Measurements from ENCODE around the gene FHOD3.

The FHOD3 gene

GRCh38 chr18:36464126-36464651 lies 166.7 kb downstream of the FHOD3 start:
- in situ Hi-C loops (cut with MboI; ENCODE audit: low sequenced_read_pairs) = no loop called here

- in situ Hi-C loops (cut with MboI; ENCODE audit: low sequenced_read_pairs) = no loop called here
These were observed 167.8 kb downstream of the FHOD3 start for GRCh38 chr18:36465276-36465675.

- in situ Hi-C loops (cut with MboI; ENCODE audit: low sequenced_read_pairs) = no loop called here
These were observed 168.5 kb downstream of the FHOD3 start for GRCh38 chr18:36465970-36466369.

DNA sequence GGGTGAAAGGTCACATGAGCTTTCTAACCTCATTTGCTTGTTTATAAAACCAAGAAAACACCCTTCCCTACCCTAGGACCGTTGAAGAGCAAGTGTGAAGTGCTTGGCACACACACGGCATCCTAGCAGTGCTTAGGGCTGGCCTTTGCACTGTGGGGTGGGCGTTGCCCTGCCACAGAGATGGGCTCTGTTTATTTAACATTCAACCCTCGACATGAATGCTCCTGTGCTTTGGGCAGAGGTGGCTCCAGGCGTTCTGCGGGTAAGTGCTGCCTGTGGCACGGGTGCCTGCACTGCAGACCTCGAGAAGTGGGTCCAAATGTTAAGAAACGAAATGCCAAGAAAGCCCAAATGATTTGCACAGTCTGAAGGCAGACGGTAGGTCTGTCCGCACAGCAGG lies 170.1 kb downstream of the FHOD3 start:
- in situ Hi-C loops (cut with MboI; ENCODE audit: low sequenced_read_pairs) = no loop called here

DNA sequence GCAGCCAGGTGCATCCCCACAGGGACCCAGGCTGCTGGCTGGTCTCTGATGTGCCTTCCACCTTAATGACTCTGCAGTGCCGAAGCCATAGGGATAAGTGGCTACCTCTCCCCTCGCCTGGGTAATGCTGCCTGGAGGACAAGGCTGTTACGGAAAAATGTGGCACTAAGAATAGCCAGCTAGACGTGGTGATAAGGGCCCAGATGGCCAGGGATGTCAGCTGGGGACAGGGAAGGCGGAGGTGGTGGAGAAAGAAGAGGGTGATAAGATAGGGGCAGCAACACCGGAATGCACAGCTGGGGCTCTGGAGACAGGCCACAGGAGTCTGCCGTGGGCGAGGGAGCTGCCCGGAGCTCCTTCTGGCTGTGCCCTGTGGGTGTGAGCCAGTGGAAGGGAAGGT lies 170.6 kb downstream of the FHOD3 start:
- in situ Hi-C loops (cut with MboI; ENCODE audit: low sequenced_read_pairs) = no loop called here

GRCh38 chr18:36469461-36469860 lies 171.9 kb downstream of the FHOD3 start:
- in situ Hi-C loops (cut with MboI; ENCODE audit: low sequenced_read_pairs) = no loop called here

- in situ Hi-C loops (cut with MboI; ENCODE audit: low sequenced_read_pairs) = no loop called here
These were observed 173.4 kb downstream of the FHOD3 start for GRCh38 chr18:36470896-36471295.

DNA sequence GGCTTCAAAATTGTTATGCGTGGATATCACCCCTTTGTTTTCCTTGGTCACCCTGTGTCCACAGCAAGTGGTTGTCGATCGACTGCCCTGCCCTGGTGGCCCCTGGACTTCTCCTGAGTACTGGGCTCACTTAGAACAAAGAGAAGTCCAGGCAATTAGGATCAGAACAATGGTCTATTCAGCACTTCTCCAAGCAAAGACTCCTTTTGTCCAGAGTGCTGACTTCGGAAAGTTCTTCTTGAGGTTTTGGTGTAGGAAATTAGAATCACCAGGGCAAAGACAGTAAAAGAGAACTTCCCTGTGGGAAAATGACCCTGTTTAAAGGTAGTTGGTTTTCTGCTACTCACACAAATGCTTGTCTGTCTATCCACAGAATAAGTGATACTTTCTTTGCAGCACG lies 173.9 kb downstream of the FHOD3 start:
- in situ Hi-C loops (cut with MboI; ENCODE audit: low sequenced_read_pairs) = no loop called here

GRCh38 chr18:36476433-36476832 lies 178.9 kb downstream of the FHOD3 start:
- in situ Hi-C loops (cut with MboI; ENCODE audit: low sequenced_read_pairs) = no loop called here

- in situ Hi-C loops (cut with MboI; ENCODE audit: low sequenced_read_pairs) = no loop called here
These were observed 180.3 kb downstream of the FHOD3 start for GRCh38 chr18:36477776-36478175.

DNA sequence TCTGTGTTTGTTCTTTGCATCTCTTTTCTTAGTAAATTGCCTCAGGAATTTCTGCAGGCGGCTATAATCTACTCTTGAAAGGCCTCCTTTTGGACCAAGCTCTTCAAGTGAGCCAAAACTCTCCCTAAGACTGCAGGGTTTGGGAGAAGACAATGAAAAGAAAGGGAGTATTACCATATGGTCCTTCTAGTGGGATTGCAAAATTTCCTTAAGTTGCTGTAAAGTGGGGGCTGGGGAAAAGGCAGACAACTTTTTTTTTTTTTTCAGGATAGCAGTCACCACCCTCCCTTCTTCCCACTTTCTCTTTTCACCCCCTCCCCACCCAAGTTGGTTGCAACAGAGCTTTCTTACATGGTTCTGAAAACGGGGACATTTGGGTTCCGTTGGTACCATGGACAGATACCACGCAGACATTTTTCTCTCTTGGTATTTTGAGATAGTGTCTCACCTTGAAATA lies 183.7 kb downstream of the FHOD3 start:
- in situ Hi-C loops (cut with MboI; ENCODE audit: low sequenced_read_pairs) = no loop called here

DNA sequence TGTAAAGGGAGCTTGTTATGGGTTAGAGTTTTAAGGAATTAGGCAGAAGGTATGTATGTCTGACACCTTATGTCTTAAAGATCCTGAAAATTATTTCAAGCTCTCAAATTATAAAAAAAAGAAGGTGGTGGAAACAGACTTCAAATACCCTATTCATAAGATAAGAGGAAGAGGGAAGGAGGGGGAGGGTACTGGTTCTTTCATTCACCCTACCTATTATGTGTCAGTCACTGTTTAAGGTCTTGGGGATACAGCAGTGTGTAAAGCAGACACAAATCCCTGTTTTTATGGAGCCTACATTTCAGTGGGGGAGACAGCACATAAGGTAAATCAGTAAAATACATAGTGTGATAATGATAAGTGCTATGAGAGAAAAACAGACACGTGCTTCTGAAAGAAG lies 184.4 kb downstream of the FHOD3 start:
- in situ Hi-C loops (cut with MboI; ENCODE audit: low sequenced_read_pairs) = no loop called here

GRCh38 chr18:36484591-36484990 lies 187.1 kb downstream of the FHOD3 start:
- in situ Hi-C loops (cut with MboI; ENCODE audit: low sequenced_read_pairs) = no loop called here

DNA sequence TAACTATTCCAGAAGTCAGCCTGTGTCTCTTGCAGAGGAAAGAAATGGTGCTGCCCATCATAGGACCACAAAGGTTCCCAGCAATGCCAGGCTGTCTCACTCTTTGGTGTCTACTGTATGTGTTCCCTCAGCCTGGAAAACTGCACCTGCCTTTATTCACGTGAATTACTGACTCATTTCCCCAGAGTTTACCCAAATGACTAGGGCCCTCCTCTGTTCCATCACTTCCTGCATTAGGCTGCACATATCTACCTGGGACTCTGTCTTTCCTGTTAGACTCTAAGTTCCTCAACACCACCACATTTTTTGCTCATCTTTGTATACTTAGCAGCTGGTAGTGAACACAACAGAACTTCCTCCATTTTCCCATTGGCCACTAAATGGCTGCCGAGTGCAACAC lies 188.3 kb downstream of the FHOD3 start:
- in situ Hi-C loops (cut with MboI; ENCODE audit: low sequenced_read_pairs) = no loop called here

DNA sequence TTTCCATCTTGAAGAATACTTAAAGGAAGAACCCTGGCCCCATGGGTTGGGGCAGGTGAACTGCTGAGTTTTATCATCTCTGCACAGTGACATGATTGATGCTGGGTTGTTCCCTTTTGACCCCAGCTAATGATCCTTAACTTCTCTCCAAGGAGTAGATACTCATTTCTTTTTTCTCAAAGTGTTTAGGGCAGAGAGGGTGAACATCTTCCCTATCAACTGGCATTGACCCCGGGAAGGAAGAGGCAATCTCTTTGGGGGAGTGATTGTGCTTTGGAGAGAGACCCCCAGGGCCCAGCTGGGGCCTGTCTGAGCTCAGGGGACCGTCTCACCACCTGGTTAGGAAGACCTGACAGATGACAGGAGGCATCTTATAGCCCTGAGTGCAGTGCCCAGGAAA lies 190.6 kb downstream of the FHOD3 start:
- in situ Hi-C loops (cut with MboI; ENCODE audit: low sequenced_read_pairs) = no loop called here

DNA sequence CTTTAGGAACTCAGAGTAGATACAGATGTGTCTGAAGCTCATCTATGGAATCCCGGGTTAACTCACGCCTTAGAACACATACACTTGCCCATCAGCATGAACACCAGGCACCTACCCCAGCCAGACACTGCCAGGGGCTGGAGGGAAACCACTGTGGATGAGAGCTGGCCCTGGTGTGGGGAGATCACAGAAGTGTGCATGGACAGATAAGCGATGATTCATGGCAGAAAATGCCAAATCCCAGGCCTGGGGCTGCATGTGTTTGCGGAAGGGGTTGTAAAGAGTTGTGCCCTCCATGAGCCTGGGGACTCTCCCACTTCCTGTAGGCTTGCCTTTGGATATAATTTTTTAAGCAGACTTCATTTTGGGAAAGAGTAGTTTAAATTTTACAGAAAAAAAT lies 193.4 kb downstream of the FHOD3 start:
- in situ Hi-C loops (cut with MboI; ENCODE audit: low sequenced_read_pairs) = no loop called here

DNA sequence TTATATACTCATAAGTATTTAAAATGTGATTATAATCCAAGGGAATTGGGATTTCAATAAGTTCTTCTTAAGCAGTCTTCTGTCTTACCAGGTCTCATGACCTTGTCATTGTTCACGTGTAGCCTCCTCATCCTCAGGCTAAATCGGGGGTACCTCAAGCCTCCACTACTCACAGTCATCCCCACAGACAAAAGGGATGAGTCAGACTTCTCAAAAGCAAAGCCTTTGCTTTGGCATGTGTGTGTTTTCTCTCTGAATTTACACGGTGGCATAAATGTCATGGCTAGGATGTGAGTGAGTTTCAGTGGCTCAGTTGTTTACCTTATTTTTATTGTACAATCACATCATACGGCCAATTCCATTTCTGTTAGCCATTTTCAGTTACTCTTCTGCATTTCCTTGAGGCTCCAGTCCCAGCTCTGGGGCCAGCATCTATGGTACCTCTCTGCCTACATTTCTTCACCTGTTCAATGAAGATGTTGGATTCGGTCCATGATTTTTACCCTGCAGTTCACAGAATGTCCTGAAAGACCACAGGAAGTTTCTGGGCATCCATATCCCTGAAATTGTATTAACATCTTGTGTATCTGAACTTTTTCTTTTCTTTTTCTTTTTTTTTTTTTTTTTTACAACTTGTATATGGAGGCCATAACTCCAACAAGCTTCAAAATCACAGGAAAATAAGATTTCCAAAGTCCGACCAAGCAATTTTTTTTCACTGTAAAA lies 195.3 kb downstream of the FHOD3 start:
- in situ Hi-C loops (cut with MboI; ENCODE audit: low sequenced_read_pairs) = no loop called here

DNA sequence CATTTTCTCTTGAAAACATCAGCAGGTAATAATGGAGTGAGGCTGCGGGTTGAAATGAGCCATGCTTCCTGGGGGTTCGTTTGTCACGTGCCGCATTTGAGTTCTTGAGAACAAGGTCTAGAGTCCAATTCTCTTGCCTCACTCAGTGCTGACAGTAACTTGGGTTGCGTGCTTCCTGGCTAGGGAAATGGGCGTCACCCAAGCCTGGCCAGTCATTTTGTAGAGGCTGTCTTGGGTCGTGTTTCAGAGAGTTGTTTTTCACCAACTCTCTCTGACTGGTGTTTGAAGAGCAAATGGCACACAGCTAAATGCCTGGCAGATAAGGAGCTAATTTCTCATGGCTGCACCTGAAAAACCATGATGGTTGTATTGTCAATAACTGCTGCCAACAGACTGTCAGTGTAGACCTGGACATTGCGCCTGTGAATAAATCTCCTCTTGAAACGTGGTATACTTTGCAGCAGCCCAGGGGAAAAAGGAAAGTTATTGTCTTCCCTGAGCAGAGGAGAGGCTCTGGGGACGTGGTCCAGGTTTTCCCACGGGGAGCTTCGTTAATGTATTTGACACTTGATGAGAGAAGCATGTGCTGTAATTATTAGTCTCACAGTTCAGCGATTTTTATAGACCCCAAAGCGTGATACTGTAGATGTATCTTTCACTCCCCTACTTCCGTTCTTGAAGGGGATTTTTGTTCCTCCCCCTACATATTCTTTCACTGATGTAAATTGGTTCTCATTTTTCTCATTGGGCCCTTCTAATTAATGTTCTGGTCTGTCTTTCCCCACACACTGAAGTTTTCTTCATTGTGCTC lies 196.0 kb downstream of the FHOD3 start:
- in situ Hi-C loops (cut with MboI; ENCODE audit: low sequenced_read_pairs) = no loop called here

GRCh38 chr18:36494160-36494437 lies 196.6 kb downstream of the FHOD3 start:
- in situ Hi-C loops (cut with MboI; ENCODE audit: low sequenced_read_pairs) = no loop called here

GRCh38 chr18:36496022-36496421 lies 198.5 kb downstream of the FHOD3 start:
- in situ Hi-C loops (cut with MboI; ENCODE audit: low sequenced_read_pairs) = no loop called here

DNA sequence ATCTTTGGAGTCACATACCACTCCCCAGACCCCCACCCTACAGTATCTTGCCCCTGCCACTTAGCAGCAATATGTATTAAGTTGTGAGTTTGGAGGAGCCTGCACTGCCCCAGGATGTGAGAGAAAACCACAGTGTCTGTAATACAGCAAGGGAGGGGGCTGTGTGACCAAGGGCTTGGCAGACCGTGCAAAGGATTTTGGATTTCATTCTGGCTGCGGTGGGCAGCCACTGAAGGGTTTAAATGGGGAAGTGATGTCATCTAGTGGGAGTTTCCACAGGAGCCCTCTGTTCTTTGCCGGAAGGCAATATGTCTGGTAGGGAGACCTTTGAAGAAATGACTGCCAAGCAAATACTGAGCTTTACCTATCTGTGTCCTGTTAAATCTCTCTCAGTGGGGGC lies 202.4 kb downstream of the FHOD3 start:
- in situ Hi-C loops (cut with MboI; ENCODE audit: low sequenced_read_pairs) = no loop called here

DNA sequence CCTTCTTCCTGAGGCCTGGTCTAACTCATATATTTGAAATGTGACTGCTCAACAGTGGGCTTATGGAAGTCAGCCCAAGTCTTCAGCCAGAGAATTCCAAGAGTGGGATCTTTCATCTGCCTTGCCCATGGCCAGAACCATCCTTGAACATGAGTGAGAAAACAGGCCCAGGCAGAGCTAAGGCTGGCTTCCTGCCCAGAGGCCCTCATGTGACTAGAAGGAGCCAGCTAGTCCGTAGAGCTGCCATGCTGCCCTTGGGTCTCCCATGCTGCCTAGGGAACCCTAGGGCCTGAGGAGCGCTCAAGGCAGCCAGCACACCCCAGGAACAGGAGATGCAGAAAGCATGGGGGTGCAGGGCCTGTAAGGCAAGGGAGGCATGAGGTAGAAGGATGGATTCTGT lies 203.6 kb downstream of the FHOD3 start:
- in situ Hi-C loops (cut with MboI; ENCODE audit: low sequenced_read_pairs) = no loop called here

Data from HL-60/S4 (cell line).